ENCODE results near the gene HMCN2.

The HMCN2 gene

DNA sequence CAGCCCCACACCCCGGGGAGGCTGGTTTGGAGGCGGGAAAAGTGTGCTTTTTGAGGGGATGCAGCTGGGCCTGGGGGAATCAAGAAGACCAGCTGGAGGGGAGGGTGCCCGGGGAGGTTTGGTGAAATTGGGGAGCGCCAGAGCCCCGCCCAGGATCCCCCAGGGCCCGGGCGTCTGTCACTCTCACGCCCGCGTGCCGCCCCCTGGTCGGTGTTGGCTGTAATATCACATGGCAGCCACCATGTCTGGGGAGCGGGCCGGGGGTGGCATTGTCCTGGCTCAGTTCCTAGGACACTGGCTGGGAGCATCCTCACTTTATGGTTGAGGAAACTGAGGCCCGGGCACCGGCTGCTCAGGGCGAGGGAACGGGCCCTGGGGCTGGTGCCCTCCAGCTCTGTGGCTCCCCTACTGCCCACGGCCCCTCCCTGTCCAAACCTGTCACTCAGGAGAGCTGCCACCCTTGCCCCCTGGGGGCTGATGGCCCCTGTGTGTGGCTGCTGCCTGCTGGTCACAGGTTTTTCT is 206.7 kb downstream of the HMCN2 start:
- no peak overlapping the region for H3K4me3 ChIP-seq (ENCODE audit: low read depth, low read length)
- DNase-seq (ENCODE audit: low read depth, low spot score), result no peak
- in situ Hi-C loops (cut with HindIII; ENCODE audit: low sequenced_read_pairs), result no loop called here
- TF ChIP-seq, protein P1, sequence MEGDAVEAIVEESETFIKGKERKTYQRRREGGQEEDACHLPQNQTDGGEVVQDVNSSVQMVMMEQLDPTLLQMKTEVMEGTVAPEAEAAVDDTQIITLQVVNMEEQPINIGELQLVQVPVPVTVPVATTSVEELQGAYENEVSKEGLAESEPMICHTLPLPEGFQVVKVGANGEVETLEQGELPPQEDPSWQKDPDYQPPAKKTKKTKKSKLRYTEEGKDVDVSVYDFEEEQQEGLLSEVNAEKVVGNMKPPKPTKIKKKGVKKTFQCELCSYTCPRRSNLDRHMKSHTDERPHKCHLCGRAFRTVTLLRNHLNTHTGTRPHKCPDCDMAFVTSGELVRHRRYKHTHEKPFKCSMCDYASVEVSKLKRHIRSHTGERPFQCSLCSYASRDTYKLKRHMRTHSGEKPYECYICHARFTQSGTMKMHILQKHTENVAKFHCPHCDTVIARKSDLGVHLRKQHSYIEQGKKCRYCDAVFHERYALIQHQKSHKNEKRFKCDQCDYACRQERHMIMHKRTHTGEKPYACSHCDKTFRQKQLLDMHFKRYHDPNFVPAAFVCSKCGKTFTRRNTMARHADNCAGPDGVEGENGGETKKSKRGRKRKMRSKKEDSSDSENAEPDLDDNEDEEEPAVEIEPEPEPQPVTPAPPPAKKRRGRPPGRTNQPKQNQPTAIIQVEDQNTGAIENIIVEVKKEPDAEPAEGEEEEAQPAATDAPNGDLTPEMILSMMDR (IDR thresholded peaks at IDR 0.05; ENCODE audit: low read depth, low read length), result no peak

DNA sequence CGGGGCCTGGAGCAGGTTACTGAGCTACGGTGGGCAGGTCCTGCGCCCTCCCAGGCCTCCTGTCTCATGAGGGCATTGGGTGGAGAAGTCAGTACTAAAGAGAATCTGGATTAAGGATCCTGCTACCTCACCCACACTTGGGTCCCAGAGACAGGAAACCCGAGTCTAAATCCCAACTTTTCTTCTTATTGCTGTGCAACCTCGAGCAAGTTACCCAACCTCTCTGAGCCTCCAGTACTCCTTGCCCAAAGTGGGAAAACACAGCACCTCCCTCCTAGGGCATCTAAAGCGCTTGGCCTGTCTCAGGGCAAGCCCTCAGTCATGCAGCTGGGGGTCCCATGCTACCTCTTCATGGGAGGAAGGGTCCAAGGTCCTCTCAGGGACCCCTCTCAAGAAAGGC is 207.4 kb downstream of the HMCN2 start:
- no peak for DNase-seq (ENCODE audit: low read depth, low spot score)
- H3K4me3 ChIP-seq (ENCODE audit: low read depth, low read length), result no peak overlapping the region
- in situ Hi-C loops (cut with HindIII; ENCODE audit: low sequenced_read_pairs), result no loop called here
- TF ChIP-seq, protein P1 (IDR thresholded peaks at IDR 0.05; ENCODE audit: low read depth, low read length), result no peak

DNA sequence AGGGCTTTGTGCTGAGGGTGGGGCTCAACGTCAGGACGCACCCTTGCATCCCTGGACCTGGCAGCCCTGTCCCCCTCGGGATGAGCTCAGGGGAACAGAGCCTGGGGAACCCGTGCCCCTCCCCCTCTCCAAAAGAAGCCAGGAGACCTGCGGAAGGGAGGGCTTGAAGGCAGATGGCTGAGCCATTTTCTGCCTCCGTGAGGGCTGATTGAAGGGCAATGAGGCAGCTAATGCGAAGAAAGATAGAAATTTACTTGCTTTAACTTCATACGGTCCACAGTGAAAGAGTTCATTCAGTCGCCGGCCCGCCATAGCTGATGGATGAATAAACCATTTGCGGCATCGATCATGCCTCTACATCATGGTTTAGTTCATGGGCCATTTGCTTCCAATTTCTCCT is 208.0 kb downstream of the HMCN2 start:
- DNase-seq (ENCODE audit: low read depth, low spot score), result no peak
- TF ChIP-seq, protein P1 (IDR thresholded peaks at IDR 0.05; ENCODE audit: low read depth, low read length), result no peak
- no peak overlapping the region for H3K4me3 ChIP-seq (ENCODE audit: low read depth, low read length)
- in situ Hi-C loops (cut with HindIII; ENCODE audit: low sequenced_read_pairs), result no loop called here

DNA sequence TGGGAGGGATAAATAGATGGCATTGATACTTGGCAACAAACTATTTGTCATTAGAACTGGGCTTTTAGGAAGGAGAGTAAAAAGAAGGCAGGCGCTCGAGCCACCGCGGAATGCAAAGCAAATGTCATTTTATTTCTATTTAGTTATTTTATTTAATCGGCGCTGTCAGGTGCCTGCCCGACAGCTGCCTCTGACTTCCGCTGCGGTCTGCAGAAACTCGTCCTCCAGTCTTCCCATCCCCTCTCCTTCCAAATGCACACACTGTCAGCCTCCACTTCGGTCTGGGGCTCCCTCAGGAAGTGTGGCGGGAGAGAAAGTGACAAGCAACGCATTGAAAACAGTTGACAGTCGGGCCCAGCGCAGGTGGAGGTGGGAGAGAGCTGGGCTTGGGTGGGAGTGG is 208.5 kb downstream of the HMCN2 start:
- H3K4me3 ChIP-seq (ENCODE audit: low read depth, low read length), result no peak overlapping the region
- TF ChIP-seq, protein P1 (IDR thresholded peaks at IDR 0.05; ENCODE audit: low read depth, low read length), result no peak
- DNase-seq (ENCODE audit: low read depth, low spot score), result no peak
- in situ Hi-C loops (cut with HindIII; ENCODE audit: low sequenced_read_pairs), result no loop called here

DNA sequence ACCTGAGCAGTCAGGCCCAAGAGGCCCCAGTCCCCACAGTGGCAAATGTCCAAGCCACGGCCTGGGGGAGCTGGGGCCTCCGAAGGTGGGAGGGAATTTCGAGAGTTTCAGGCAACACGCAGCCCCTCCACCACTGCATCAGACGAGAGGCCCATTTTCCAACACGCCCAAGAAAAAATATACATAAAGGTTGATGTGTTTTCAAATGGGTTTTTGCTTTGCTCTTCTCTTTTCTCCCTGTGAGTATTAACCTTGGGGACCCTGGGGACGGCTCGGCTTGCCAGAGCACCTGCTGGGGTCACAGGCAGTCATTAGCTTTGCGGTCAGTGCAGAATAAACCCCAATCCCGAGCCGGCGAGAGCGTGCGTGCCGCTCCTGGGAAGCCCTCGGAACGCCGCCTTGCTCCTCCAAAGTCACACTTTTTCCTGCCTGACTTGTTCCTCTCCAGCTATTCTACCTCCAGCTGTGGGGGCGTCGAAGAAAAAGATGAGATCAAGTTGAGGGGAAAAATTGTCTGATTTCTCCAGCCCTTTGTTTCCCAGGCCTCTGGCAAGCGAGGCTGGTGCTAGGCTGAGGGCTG is 210.7 kb downstream of the HMCN2 start:
- no peak for DNase-seq (ENCODE audit: low read depth, low spot score)
- no peak overlapping the region for H3K4me3 ChIP-seq (ENCODE audit: low read depth, low read length)
- in situ Hi-C loops (cut with HindIII; ENCODE audit: low sequenced_read_pairs), result no loop called here
- TF ChIP-seq, protein P1 (IDR thresholded peaks at IDR 0.05; ENCODE audit: low read depth, low read length), result no peak

DNA sequence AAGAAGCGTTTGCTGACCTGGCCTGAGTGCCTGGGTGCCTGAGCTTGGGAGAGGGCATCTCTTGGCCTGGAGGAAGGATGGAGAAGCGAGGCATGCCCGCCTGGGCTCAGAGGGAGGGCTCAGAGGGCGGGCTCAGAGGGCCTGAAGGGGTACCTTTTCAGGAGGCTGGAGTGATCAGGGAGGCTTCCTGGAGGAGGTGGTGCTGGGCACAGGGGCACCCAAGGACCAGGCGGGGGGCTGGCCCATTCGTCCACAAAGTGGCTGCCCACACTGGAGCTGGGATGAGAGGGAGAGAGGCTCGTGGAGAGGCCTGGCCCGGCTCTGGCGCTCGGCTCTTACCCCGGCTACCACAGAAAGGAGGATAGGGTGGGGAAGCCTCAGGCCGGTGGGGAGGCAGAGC is 212.0 kb downstream of the HMCN2 start:
- DNase-seq (ENCODE audit: low read depth, low spot score), result no peak
- no peak overlapping the region for H3K4me3 ChIP-seq (ENCODE audit: low read depth, low read length)
- in situ Hi-C loops (cut with HindIII; ENCODE audit: low sequenced_read_pairs), result no loop called here
- TF ChIP-seq, protein P1 (IDR thresholded peaks at IDR 0.05; ENCODE audit: low read depth, low read length), result no peak
